Stimulated activated CD8-positive, alpha-beta memory T cell treated with anti-CD3 and anti-CD28 coated beads, Interleukin-15, amount 100 ng/mL, for 4 hours (primary cell): ENCODE measurements around the gene DZANK1.
"Not testable (repeated sequence)": the region's sequence is repeated elsewhere in the genome, so short reads cannot be mapped to it uniquely, and the experiment has no call there.

Experiments used
- DNase-seq, 2 donors: peaks; one replicate each; pipeline ENCODE4 v3.0.0-alpha.2; 2020; ENCODE audit warnings: low read depth in 2 of 2

DZANK1 gene

GRCh38 chr20:18440403-18440802, 26.4 kb downstream of the DZANK1 start:
- DNase-seq, result no peak

DNA sequence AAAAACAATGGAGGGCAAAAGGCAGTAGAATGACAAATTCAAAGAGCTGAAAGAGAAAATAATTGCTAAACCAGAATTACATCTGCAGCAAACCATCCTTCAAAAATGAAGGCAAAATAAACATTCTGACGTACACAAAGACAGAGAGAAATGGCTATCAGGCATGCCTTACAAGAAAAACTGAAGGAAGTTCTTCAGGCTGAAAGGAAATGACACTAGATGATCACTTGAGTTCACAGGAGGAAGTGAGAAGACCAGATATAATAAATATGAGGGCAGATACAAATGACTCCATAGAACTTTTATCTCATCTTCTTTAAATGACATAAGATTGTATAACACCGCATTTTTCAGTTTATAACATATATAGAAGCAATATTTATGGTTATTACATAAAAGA, 30.0 kb downstream of the DZANK1 start:
- DNase-seq, result no peak

GRCh38 chr20:18431206-18431605, 35.6 kb downstream of the DZANK1 start:
- DNase-seq, result no peak

DNA sequence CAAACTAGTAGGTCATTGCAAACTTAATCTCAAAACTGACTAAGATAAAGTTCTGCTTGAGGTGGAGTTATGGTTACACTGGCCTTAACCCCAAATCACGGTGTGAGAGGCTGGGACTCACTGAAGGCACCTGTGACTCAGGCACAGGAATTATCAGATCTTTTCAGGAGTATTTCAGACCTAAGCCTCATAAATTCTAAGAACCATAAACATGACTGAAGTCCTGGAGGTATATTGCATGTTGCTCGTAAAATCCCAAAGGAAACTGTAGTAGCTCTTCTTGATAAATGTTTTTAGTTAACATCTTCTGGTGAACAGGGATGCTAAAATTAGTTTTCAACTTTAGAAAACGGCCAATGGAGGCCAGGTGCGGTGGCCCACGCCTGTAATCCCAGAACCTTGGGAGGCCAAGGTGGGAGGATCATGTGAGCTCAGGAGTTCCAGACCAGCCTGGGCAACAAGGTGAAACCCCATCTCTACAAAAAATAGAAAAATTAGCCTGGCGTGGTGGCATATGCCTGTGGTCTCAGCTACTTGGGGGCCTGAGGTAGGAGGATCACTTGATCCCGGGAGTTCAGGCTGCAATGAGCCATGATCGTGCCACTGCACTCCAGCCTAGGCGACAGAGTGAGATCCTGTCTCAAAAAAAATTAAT, 36.5 kb downstream of the DZANK1 start:
- DNase-seq, result no peak

GRCh38 chr20:18428490-18429173, 38.2 kb downstream of the DZANK1 start:
- no peak for DNase-seq

DNA sequence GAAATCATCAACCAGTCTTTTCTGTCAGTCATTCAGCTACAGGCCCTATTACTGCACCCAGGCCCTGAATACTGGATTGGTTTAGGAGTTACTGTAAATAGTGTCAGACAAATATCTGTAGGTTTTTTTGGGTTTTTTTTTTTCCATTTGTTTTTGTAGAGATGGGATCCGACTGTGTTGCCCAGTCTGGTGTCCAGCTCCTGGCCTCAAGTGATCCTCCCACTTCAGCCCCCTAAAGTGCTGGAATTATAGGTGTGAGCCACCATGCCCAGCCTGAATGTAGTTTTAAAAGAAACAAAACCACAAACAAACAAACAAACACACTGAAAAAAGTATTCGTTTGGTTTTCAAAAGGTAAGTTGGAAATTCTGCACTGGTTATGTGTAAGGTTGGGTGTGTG, 39.6 kb downstream of the DZANK1 start:
- no peak for DNase-seq

DNA sequence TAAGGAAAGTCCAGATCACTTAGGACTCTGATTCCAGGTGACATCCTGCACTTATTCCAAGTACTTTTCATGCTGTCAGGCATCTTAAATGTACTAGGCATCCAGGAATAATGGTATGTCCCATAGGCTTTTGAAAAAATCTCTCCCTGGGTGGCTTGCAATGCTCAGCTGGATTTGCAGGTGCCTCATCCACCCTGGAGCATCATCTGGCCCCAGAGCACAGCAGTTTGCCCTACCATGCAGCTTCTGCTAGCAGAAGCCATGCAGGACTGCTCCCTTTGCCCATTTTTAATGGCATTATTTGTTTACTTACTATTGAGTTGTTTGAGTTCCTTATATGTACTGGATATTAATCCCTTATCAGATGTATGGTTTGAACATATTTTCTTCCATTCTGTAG, 45.2 kb downstream of the DZANK1 start:
- no peak for DNase-seq

GRCh38 chr20:18416486-18416885, 50.3 kb downstream of the DZANK1 start:
- no peak for DNase-seq

- no peak for DNase-seq
Observed at GRCh38 chr20:18414140-18414539, 52.7 kb downstream of the DZANK1 start.

DNA sequence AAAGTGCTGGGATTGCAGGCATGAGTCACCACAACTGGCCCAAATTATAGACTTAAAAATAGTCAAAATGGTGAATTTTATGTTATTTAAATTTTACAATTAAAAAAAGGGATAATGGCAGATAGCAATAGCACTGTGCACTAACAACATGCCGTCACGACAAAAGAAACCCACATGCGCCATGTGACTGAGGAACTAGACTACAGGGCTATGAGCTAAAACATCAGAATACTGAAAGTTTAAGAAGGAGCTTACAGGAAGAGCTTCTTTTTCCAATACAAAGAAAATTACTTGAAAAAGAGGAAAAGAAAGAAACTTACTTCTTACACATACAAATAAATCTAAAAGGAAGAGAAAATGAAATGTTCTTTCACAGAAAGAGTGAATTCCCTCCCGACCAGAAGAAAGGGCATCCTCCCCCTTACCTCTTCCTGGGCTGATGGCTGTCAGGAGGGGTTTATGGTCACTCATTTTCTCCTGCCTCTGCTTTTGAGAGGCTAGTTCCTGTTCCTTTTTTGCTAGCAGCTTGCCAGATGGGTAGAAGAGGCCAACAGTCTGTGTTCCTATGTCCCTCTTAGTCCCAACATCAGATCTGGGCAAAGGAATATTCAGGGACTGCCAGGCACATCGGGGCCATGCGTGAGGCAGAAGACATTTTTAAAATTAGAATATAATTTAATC, 54.5 kb downstream of the DZANK1 start:
- no peak for DNase-seq

DNA sequence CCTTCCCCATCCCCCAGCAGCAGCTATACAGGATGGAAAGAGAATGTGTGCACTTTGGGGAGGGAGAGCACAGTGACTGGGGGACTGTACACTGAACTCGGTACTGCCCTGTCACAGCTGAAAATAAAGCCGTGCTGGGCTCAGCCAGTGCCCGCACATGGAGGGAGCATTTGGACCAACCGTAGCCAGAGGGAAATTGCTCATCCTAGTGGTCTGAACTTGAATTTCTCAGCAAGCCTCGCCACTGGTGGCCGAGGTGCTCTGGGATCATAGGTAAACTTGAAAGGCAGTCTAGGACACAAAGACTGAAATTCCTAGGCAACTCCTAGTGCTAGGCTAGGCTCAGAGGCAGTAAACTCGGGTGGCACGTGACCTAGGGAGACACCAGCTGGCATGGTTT, 61.0 kb downstream of the DZANK1 start:
- DNase-seq, result no peak

DNA sequence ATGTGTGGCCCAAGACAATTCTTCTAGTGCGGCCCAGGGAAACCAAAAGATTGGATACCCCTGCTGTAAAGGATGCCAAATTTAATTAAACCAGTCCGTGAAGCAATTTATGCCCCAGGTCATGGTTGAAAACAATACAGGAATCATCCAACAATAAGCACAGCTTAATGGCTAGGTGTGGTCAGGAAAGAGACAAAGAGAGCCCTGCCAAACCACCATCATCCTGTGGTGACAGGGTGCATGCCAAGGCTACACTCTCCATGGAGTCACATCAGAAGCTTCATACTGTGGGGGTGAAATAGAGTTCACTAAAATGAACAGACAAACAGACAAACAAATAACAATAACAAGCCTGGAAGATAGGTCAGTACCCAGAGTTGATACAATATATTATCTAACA, 62.7 kb downstream of the DZANK1 start:
- DNase-seq, result no peak

GRCh38 chr20:18403269-18403668, 63.6 kb downstream of the DZANK1 start:
- no peak for DNase-seq

DNA sequence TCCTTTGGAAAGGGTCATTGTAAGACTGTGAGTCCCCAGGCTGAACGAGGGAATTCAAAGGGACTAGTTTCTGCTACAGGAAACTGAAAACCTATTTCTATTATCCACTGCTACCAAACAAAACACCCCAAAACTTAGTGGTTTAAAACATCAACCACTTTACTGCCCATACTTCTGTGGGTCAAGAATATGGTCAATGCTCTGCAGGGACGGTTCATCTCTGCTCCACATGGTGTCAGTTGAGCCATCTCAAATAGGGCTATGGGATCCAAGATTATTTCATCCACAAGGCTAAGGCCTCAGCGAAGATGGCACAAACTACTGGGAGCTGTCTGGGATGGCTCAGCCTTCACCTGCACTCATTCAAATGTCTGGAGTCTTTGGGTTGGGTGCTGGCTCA, 65.5 kb downstream of the DZANK1 start:
- DNase-seq, result no peak

- DNase-seq, result no peak
Observed at GRCh38 chr20:18400460-18400859, 66.4 kb downstream of the DZANK1 start.

GRCh38 chr20:18398713-18399112, 68.1 kb downstream of the DZANK1 start:
- not testable (repeated sequence) for DNase-seq

GRCh38 chr20:18397030-18397429, 69.8 kb downstream of the DZANK1 start:
- DNase-seq, result no peak

DNA sequence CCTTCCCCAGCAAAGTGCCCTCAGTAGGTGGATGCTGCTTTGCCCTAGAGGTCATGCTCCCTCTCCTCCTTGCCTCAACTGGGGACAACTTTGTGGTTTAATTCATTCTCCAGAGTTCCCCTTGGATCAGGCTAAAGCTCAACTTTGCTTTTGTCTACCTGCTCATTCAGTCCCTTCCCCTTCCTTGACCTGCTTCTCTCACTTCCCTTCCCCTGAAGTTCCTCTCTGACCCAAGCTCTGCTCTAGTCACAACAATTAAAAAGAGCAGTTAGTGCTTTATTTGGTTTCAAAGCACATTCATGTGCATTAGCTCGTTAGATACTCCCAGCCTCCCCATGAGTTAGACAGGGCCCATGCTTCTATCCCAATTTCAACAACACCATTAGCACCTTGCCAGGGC, 71.3 kb downstream of the DZANK1 start:
- no peak for DNase-seq

DNA sequence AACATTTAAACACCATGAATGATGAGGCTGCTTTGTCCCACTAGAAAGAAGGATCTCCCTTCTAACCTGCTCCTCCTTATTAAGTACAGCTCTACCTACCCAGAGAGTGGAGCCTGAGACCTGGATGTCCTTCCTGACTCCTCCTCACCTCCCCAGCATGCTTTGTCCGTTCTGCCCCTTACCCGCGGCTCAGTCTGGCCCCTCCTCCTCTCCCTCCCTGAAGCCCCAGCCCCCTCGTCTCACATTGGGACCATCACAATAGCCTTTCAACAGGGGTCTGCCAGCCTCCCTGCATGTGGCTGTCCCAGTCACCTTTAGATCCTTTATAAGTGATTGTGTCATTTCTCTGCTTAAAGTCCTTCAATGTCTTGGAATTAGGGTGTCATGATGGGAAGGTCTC, 72.5 kb downstream of the DZANK1 start:
- no peak for DNase-seq

GRCh38 chr20:18391686-18392085, 75.1 kb downstream of the DZANK1 start:
- DNase-seq, result no peak

DNA sequence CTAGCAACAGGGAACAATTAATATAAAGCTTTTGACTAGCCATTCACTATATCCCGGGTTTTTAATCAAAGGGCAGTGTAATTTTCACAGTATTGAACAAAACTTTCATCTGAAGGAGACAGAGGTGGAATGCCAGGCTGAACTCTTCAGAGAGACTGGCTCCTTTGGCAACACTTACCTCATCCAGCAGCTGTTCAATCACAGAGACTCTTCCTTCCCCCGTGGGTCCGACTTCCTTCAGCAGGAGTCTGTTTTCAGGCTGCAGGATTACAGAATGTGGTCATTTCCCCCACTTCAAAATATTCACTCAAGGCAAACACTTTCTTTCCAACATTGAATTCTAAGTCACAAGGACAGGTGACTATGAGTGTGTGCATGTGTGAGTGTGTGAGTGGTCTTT, 76.6 kb downstream of the DZANK1 start:
- DNase-seq, result no peak

GRCh38 chr20:18388860-18389259, 78.0 kb downstream of the DZANK1 start:
- DNase-seq, result no peak

DNA sequence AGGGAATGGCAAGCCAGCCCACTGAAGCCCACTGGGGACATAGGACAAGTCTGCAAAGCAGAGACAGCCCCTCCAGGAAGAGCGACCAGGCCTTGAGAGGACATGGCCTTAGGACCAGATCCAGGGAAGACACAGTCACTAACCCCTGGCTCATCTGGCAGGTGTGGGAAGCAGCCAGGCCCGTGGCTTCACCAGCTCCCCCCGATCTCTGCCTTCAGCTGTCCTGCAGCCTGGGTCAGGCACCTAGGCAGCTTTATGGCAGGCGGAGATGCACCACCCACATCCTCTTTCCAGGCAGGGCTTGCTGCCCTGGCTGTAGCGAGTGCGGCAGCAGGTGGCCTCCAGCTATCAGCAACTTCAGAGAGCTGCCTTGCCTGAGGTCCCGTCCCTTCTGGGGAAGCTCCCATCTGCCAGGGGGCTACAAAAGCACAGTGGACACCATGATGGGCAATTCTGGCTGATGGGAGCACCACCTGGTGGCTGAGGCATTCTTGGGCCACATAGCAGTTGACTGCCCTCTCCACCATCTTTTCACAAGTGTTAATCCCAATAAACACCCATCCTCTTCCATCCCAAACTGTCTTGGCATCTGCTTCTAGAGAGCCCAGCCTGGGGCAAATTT, 85.8 kb downstream of the DZANK1 start:
- no peak for DNase-seq
